ENCODE results near the gene PMPCA. TPM values are rescaled to one million over a fixed set of nuclear protein-coding genes. Genes with fewer than 3 reads are reported as not detected.

Gene PMPCA
- total and polyA plus RNA-seq, 8 donors = 25.8 to 121 (median 51.3) TPM

GRCh38 chr9:136426787-136427186 lies 16.3 kb downstream of the PMPCA start:
- DNase-seq = no peak
- H3K9me3 ChIP-seq = no peaks in the 10 kb centered on the region
- peaks cover 31 to 89% (median 87%) of the 10 kb centered on the region in 4 donors for H3K36me3 ChIP-seq
- 83 to 93% (median 88%) methylated on average over 12 of the region's 12 CpGs for WGBS, 5 donors
- intact Hi-C loops (cut with DNase I; ENCODE audit: low total_unique reads) = no loop called here
- H3K27me3 ChIP-seq = no peaks in the 10 kb centered on the region
- H3K4me3 ChIP-seq = no peak overlapping the region
- TF ChIP-seq EP300 (IDR thresholded peaks at IDR 0.05) (no peak), CTCF (IDR thresholded peaks at IDR 0.05) (no peak), POLR2AphosphoS5 (IDR thresholded peaks at IDR 0.05) (no peak), POLR2A (IDR thresholded peaks at IDR 0.05) (no peak)
- H3K27ac ChIP-seq = no peak overlapping the region
- no peaks in the 10 kb centered on the region for H3K4me1 ChIP-seq

GRCh38 chr9:136429075-136429628 lies 18.7 kb downstream of the PMPCA start:
- intact Hi-C loops (cut with DNase I; ENCODE audit: low total_unique reads) = no loop called here
- 83 to 90% (median 87%) methylated on average over 13 to 21 of the region's 21 CpGs for WGBS, 5 donors
- no peak overlapping the region for H3K4me3 ChIP-seq
- H3K27ac ChIP-seq = no peak overlapping the region
- TF ChIP-seq POLR2AphosphoS5 (IDR thresholded peaks at IDR 0.05) (no peak), EP300 (IDR thresholded peaks at IDR 0.05) (no peak), CTCF (IDR thresholded peaks at IDR 0.05) (no peak), POLR2A (IDR thresholded peaks at IDR 0.05) (no peak)
- H3K9me3 ChIP-seq = no peaks in the 10 kb centered on the region
- no peaks in the 10 kb centered on the region for H3K27me3 ChIP-seq
- no peaks in the 10 kb centered on the region for H3K4me1 ChIP-seq
- DNase-seq = no peak
- peaks cover 9 to 89% (median 87%) of the 10 kb centered on the region in 4 donors for H3K36me3 ChIP-seq

- Histone ChIP-seq H3K27me3 (no peaks in the 10 kb centered on the region), H3K27ac (no peak overlapping the region), H3K4me1 (no peaks in the 10 kb centered on the region), H3K4me3 (no peak overlapping the region), H3K9me3 (no peaks in the 10 kb centered on the region), H3K36me3 (peaks cover 9 to 88% (median 86%) of the 10 kb centered on the region in 4 donors)
- 76 to 84% (median 83%) methylated on average over 28 to 32 of the region's 32 CpGs for WGBS, 5 donors
- TF ChIP-seq POLR2A (IDR thresholded peaks at IDR 0.05) (no peak), POLR2AphosphoS5 (IDR thresholded peaks at IDR 0.05) (no peak), CTCF (IDR thresholded peaks at IDR 0.05) (no peak), EP300 (IDR thresholded peaks at IDR 0.05) (no peak)
- intact Hi-C loops (cut with DNase I; ENCODE audit: low total_unique reads) = no loop called here
- no peak for DNase-seq
Measured at GRCh38 chr9:136429683-136430491, 19.4 kb downstream of the PMPCA start.

- H3K4me1 ChIP-seq = peaks cover 0 to 3% (median 1%) of the 10 kb centered on the region in 4 donors
- no peaks in the 10 kb centered on the region for H3K9me3 ChIP-seq
- intact Hi-C loops (cut with DNase I; ENCODE audit: low total_unique reads) = no loop called here
- H3K4me3 ChIP-seq = no peak overlapping the region
- WGBS, 5 donors = 88 to 96% (median 92%) methylated on average over 16 to 29 of the region's 29 CpGs
- DNase-seq = no peak
- no peaks in the 10 kb centered on the region for H3K27me3 ChIP-seq
- no peak for TF ChIP-seq CTCF (IDR thresholded peaks at IDR 0.05)
- no peak for TF ChIP-seq POLR2A (IDR thresholded peaks at IDR 0.05)
- no peak for TF ChIP-seq EP300 (IDR thresholded peaks at IDR 0.05)
- TF ChIP-seq POLR2AphosphoS5 (IDR thresholded peaks at IDR 0.05) = no peak
- H3K36me3 ChIP-seq = peaks cover 9 to 87% (median 81%) of the 10 kb centered on the region in 4 donors
- H3K27ac ChIP-seq = no peak overlapping the region
Measured at GRCh38 chr9:136430588-136431234, 20.3 kb downstream of the PMPCA start.
